ENCODE data around the gene SPRYD7. TPM values are rescaled to one million over a fixed set of nuclear protein-coding genes. Genes with fewer than 3 reads are reported as not detected.

Gene SPRYD7
- total and polyA plus RNA-seq, 2 of the 13 experiments (the other 11 are each of a cell fraction or from before 2014, with no cell fraction given) = 2.7 to 5.9 TPM

DNA sequence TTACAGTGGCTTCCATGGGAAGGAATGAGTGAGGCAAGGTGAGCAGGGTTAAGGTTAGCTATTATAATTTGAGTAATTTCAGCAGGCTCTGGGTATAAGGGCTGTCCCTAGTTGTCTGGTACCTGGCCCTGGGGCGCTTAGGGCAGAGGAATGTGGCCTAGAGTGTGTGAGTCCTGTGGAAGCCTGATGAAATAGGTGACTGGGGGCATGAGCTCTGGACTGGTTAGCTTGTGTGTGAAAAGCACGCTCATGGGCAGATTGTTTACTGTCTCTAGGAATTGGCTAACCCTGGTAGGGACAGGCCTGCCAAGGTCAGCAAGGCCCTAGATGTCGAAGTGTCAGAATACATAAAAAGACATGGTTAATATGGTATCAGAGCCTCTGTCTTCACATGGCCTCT, 42.5 kb downstream of the SPRYD7 start (continued):
- TF ChIP-seq, protein P1, sequence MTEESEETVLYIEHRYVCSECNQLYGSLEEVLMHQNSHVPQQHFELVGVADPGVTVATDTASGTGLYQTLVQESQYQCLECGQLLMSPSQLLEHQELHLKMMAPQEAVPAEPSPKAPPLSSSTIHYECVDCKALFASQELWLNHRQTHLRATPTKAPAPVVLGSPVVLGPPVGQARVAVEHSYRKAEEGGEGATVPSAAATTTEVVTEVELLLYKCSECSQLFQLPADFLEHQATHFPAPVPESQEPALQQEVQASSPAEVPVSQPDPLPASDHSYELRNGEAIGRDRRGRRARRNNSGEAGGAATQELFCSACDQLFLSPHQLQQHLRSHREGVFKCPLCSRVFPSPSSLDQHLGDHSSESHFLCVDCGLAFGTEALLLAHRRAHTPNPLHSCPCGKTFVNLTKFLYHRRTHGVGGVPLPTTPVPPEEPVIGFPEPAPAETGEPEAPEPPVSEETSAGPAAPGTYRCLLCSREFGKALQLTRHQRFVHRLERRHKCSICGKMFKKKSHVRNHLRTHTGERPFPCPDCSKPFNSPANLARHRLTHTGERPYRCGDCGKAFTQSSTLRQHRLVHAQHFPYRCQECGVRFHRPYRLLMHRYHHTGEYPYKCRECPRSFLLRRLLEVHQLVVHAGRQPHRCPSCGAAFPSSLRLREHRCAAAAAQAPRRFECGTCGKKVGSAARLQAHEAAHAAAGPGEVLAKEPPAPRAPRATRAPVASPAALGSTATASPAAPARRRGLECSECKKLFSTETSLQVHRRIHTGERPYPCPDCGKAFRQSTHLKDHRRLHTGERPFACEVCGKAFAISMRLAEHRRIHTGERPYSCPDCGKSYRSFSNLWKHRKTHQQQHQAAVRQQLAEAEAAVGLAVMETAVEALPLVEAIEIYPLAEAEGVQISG (CRISPR knock-in tag; IDR thresholded peaks at IDR 0.05) = peak; percentile 68; the same call in 1 of the 2 replicates
- TF ChIP-seq HOXD1 (CRISPR knock-in tag; IDR thresholded peaks at IDR 0.05) (no peak), MED1 (CRISPR knock-in tag; IDR thresholded peaks at IDR 0.05) (peak; percentile 74), PHF21A (CRISPR knock-in tag; IDR thresholded peaks at IDR 0.05) (peak; percentile 33; the same call in 1 of the 2 replicates), ZNF3 (CRISPR knock-in tag; IDR thresholded peaks at IDR 0.05) (no peak), ZNF12 (CRISPR knock-in tag; IDR thresholded peaks at IDR 0.05) (peak; percentile 58; the same call in 1 of the 2 replicates), MEIS2 (CRISPR knock-in tag; IDR thresholded peaks at IDR 0.05) (0 out of 2 replicates have a peak, but pooled peaks have one; percentile 46), SOX6 (IDR thresholded peaks at IDR 0.05) (no peak), SOX6 (CRISPR knock-in tag; IDR thresholded peaks at IDR 0.05) (peak; percentile 66), ISL2 (CRISPR knock-in tag; IDR thresholded peaks at IDR 0.05) (0 out of 2 replicates have a peak, but pooled peaks have one; percentile 37), CEBPB (IDR thresholded peaks at IDR 0.05; ENCODE audit: borderline replicate concordance, low read depth, low read length) (peak; percentile 37; the same call in 1 of the 2 replicates), ZNF615 (CRISPR knock-in tag; IDR thresholded peaks at IDR 0.05; ENCODE audit: borderline replicate concordance) (no peak), SALL1 (CRISPR knock-in tag; IDR thresholded peaks at IDR 0.05) (peak; percentile 76), ZNF878 (CRISPR knock-in tag; IDR thresholded peaks at IDR 0.05) (peak; percentile 45; the same call in 1 of the 2 replicates)
- TF ChIP-seq, protein P2, sequence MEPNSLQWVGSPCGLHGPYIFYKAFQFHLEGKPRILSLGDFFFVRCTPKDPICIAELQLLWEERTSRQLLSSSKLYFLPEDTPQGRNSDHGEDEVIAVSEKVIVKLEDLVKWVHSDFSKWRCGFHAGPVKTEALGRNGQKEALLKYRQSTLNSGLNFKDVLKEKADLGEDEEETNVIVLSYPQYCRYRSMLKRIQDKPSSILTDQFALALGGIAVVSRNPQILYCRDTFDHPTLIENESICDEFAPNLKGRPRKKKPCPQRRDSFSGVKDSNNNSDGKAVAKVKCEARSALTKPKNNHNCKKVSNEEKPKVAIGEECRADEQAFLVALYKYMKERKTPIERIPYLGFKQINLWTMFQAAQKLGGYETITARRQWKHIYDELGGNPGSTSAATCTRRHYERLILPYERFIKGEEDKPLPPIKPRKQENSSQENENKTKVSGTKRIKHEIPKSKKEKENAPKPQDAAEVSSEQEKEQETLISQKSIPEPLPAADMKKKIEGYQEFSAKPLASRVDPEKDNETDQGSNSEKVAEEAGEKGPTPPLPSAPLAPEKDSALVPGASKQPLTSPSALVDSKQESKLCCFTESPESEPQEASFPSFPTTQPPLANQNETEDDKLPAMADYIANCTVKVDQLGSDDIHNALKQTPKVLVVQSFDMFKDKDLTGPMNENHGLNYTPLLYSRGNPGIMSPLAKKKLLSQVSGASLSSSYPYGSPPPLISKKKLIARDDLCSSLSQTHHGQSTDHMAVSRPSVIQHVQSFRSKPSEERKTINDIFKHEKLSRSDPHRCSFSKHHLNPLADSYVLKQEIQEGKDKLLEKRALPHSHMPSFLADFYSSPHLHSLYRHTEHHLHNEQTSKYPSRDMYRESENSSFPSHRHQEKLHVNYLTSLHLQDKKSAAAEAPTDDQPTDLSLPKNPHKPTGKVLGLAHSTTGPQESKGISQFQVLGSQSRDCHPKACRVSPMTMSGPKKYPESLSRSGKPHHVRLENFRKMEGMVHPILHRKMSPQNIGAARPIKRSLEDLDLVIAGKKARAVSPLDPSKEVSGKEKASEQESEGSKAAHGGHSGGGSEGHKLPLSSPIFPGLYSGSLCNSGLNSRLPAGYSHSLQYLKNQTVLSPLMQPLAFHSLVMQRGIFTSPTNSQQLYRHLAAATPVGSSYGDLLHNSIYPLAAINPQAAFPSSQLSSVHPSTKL (CRISPR knock-in tag; IDR thresholded peaks at IDR 0.05) = peak; percentile 82
- TF ChIP-seq, protein P3, sequence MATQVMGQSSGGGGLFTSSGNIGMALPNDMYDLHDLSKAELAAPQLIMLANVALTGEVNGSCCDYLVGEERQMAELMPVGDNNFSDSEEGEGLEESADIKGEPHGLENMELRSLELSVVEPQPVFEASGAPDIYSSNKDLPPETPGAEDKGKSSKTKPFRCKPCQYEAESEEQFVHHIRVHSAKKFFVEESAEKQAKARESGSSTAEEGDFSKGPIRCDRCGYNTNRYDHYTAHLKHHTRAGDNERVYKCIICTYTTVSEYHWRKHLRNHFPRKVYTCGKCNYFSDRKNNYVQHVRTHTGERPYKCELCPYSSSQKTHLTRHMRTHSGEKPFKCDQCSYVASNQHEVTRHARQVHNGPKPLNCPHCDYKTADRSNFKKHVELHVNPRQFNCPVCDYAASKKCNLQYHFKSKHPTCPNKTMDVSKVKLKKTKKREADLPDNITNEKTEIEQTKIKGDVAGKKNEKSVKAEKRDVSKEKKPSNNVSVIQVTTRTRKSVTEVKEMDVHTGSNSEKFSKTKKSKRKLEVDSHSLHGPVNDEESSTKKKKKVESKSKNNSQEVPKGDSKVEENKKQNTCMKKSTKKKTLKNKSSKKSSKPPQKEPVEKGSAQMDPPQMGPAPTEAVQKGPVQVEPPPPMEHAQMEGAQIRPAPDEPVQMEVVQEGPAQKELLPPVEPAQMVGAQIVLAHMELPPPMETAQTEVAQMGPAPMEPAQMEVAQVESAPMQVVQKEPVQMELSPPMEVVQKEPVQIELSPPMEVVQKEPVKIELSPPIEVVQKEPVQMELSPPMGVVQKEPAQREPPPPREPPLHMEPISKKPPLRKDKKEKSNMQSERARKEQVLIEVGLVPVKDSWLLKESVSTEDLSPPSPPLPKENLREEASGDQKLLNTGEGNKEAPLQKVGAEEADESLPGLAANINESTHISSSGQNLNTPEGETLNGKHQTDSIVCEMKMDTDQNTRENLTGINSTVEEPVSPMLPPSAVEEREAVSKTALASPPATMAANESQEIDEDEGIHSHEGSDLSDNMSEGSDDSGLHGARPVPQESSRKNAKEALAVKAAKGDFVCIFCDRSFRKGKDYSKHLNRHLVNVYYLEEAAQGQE (IDR thresholded peaks at IDR 0.05; ENCODE audit: borderline replicate concordance in 1 of 2, low read depth in 1 of 2, low read length in 2 of 2) = 0 out of 4 replicates have a peak, but pooled peaks of 1 of the 2 experiments have one; percentile 7
- TF ChIP-seq, protein P4, sequence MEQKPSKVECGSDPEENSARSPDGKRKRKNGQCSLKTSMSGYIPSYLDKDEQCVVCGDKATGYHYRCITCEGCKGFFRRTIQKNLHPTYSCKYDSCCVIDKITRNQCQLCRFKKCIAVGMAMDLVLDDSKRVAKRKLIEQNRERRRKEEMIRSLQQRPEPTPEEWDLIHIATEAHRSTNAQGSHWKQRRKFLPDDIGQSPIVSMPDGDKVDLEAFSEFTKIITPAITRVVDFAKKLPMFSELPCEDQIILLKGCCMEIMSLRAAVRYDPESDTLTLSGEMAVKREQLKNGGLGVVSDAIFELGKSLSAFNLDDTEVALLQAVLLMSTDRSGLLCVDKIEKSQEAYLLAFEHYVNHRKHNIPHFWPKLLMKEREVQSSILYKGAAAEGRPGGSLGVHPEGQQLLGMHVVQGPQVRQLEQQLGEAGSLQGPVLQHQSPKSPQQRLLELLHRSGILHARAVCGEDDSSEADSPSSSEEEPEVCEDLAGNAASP (CRISPR knock-in tag; IDR thresholded peaks at IDR 0.05; ENCODE audit: borderline replicate concordance) = no peak; the same call in 1 of the 2 replicates
- TF ChIP-seq, protein P5, sequence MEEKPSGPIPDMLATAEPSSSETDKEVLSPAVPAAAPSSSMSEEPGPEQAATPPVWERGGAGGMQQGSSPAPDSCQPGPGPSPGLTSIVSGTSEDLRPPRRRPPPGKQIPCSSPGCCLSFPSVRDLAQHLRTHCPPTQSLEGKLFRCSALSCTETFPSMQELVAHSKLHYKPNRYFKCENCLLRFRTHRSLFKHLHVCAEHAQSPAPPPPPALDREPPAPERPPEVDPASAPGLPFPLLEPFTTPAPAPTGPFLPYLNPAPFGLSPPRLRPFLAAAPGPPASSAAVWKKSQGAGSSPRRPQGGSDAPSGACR (CRISPR knock-in tag; IDR thresholded peaks at IDR 0.05) = no peak
